Esophagus muscularis mucosa (tissue), 3 donors: ENCODE measurements around the gene GFRA4.

Source experiments
- POLR2A ChIP-seq: fragments of 450-650 bp; IDR thresholded peaks from one replicate; pipeline ENCODE4 v1.6.1; 2017; ENCODE audit warnings: antibody characterized with exemption, moderate library complexity, mild to moderate bottlenecking, low read depth
- TF ChIP-seq, protein P1 (sequence below), 3 experiments: fragments of 200-600 bp in 2 of 3; fragments of 450-650 bp in 1 of 3; sonication (generic) in 2 of 3; IDR thresholded peaks; one replicate each; pipeline ENCODE4 v1.5.1; 2017 to 2019; ENCODE audit warnings: antibody characterized with exemption in 3 of 3, mild to moderate bottlenecking in 2 of 3, moderate library complexity in 1 of 3

DNA sequence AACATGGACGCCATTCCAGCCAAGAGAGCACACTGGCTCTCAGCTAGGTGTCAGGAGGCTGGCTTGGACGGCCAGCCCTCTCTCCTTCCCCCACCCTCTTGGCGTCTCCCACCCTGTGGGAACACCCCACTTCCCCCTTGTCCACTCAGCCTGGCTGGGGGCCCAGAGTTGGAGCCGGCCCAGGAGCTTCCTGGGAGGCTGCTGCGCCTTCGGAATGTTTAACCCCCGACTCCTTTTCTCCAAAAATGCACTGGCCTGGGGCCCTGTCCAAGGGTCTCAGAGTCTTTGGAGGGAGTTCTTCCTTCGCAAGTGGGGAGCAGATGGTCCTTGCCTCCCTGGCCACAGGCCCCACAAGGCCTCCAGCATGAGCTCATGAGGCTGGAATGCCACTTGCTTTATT, 14.5 kb upstream of the GFRA4 start:
- TF ChIP-seq, protein P1, sequence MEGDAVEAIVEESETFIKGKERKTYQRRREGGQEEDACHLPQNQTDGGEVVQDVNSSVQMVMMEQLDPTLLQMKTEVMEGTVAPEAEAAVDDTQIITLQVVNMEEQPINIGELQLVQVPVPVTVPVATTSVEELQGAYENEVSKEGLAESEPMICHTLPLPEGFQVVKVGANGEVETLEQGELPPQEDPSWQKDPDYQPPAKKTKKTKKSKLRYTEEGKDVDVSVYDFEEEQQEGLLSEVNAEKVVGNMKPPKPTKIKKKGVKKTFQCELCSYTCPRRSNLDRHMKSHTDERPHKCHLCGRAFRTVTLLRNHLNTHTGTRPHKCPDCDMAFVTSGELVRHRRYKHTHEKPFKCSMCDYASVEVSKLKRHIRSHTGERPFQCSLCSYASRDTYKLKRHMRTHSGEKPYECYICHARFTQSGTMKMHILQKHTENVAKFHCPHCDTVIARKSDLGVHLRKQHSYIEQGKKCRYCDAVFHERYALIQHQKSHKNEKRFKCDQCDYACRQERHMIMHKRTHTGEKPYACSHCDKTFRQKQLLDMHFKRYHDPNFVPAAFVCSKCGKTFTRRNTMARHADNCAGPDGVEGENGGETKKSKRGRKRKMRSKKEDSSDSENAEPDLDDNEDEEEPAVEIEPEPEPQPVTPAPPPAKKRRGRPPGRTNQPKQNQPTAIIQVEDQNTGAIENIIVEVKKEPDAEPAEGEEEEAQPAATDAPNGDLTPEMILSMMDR (IDR thresholded peaks at IDR 0.05): no peak
- no peak for TF ChIP-seq POLR2A
